NB4 (cell line): ENCODE measurements around the gene IQGAP3.

Experiments
- DNase-seq: peaks from one replicate; pipeline ENCODE4 v3.0.0; 2010; ENCODE audit warnings: low read depth
- H3K4me3 ChIP-seq: one replicate; pipeline ENCODE4 v1.5.1; 2011; ENCODE audit warnings: mild to moderate bottlenecking, low read depth, low read length, moderate library complexity
- MAX ChIP-seq: IDR thresholded peaks from 2 replicates; pipeline ENCODE4 v1.6.1; 2011; ENCODE audit warnings: low read depth, low read length
- MYC ChIP-seq: IDR thresholded peaks from 2 replicates; pipeline ENCODE4 v1.6.1; 2011; ENCODE audit warnings: low read depth, low read length
- POLR2A ChIP-seq: IDR thresholded peaks from 2 replicates; pipeline ENCODE4 v1.6.1; 2011; ENCODE audit warnings: mild to moderate bottlenecking; ENCODE audit not compliant: insufficient read length; ENCODE audit errors: extremely low read depth
- TF ChIP-seq, protein P1 (sequence below): IDR thresholded peaks from one replicate; pipeline ENCODE4 v1.5.1; 2012; ENCODE audit warnings: low read depth, low read length

Gene IQGAP3

DNA sequence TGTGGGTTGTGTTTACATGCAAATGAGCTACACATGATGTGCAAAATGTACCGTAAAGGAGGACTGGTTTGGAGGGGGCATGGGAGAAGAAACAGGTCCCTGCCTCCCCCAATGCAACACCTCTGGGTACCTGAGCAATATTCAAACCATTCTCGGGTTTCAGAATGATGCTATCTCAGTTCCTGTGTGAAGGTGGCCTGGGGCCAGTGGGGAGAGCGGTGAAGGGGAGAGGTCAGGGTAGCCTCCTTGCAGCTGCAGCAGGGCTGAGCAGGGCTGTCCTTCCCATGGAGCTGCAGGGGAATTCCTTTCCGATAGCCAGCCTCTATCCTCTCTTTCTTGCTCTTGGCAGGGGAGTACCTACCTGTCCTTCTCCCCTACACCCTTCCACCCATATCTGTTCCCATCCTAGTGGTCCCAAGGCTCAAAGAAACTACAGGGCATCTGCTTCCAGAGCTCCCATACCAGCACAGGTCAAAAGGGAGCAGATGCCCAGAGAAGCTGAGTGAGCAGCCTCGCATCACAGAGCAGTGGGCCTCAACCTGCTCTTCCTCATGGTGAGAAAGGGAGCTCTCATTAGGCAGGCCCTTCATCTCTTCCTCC is 83.7 kb downstream of the IQGAP3 start:
- no peak overlapping the region for H3K4me3 ChIP-seq
- DNase-seq, result no peak
- no peak for TF ChIP-seq MYC
- TF ChIP-seq MAX, result no peak
- no peak for TF ChIP-seq POLR2A
- TF ChIP-seq, protein P1, sequence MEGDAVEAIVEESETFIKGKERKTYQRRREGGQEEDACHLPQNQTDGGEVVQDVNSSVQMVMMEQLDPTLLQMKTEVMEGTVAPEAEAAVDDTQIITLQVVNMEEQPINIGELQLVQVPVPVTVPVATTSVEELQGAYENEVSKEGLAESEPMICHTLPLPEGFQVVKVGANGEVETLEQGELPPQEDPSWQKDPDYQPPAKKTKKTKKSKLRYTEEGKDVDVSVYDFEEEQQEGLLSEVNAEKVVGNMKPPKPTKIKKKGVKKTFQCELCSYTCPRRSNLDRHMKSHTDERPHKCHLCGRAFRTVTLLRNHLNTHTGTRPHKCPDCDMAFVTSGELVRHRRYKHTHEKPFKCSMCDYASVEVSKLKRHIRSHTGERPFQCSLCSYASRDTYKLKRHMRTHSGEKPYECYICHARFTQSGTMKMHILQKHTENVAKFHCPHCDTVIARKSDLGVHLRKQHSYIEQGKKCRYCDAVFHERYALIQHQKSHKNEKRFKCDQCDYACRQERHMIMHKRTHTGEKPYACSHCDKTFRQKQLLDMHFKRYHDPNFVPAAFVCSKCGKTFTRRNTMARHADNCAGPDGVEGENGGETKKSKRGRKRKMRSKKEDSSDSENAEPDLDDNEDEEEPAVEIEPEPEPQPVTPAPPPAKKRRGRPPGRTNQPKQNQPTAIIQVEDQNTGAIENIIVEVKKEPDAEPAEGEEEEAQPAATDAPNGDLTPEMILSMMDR, result no peak

- no peak for DNase-seq
- no peak overlapping the region for H3K4me3 ChIP-seq
- no peak for TF ChIP-seq MAX
- no peak for TF ChIP-seq POLR2A
- TF ChIP-seq, protein P1, result no peak
- TF ChIP-seq MYC, result no peak
Measured at GRCh38 chr1:156487862-156488261, 84.5 kb downstream of the IQGAP3 start.

DNA sequence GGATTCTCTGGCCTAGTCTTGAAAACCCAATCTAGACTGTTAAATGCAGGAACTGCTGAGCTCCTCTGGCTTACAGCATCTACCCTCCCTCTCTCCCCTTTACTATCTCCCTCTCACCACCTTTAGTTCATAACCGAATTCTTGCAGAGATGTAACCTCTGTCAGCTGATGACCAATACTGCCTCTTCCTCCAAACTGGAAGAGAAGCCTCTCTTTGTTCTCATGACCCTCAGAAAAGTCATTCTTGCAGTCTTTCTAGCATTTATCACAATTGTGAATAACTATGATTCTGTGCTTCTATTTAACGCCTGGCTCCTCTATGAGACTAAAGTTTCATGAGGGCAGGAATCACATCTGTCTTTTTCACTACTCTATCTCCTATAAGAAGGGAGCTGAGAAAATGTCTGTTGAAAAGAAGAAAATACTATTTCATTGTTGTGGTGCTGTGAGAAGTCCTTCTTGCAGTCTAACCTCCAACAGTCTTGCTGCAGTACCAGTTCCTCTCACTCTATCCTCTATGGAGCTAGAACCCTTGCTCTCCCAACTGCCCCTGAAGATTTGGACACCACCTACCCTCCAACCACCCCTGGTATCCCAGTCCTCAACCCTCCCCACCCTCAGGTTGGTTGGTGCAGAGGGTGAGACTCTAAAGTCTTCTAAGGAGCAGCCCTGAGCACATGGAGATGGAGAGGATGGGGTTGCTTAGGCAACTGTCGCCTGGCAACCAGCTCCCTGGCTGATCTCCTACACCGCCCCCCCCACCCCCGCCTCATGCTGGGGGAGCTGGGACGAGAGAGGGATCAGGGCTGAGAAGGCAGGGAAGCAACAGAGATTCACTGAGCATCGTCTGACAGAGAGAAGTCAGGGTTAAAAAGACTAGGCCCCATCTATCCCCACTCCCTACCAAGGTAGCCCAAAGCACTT is 85.7 kb downstream of the IQGAP3 start:
- TF ChIP-seq POLR2A (no peak), MYC (no peak), MAX (no peak)
- TF ChIP-seq, protein P1, result no peak
- DNase-seq, result no peak
- no peak overlapping the region for H3K4me3 ChIP-seq

GRCh38 chr1:156485984-156486383 is 86.4 kb downstream of the IQGAP3 start:
- TF ChIP-seq POLR2A (no peak), MYC (no peak), MAX (no peak)
- TF ChIP-seq, protein P1, result no peak
- no peak for DNase-seq
- no peak overlapping the region for H3K4me3 ChIP-seq

DNA sequence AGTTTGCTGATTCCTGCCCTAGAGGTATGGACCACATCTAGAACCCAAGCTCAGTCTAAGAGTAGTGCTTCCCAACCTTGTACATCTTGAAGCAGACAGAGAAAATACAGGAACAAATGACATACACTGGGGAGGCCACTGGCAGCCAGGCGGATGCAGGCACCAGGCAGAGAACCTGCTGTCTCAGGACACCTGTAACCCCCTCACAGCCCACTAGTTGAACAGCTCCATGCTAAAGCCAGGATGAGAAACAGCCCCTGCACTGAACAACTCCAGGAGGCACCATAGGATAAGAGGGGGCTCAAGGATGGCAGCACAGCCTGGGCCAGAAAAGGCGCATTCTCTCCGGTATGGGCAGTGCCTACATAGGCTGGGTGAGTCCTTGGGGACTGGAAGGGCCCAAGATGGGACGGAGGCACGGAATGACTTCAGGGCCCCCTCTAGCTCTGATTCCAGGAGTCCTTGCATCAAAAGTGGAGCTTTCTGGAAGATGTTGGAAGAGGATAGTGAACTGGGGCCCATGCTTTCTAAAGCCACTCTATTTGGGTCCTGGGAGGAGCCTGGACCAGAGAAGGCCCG is 87.8 kb downstream of the IQGAP3 start:
- DNase-seq, result no peak
- TF ChIP-seq MAX, result no peak
- no peak for TF ChIP-seq POLR2A
- no peak for TF ChIP-seq MYC
- TF ChIP-seq, protein P1, result no peak
- H3K4me3 ChIP-seq, result no peak overlapping the region
